Measurements from ENCODE around the gene SUCLG1. TPM values are rescaled to one million over a fixed set of nuclear protein-coding genes. Genes with fewer than 3 reads are reported as not detected.
A peak's percentile ranks its signal among the peaks of the same experiment; 100 is the strongest.

Gene SUCLG1
- total RNA-seq, 1 donor from 2014 or later: 23.2 TPM

- Histone ChIP-seq H3K36me3 (peaks cover 39 to 68% of the 10 kb centered on the region in 2 donors), H3K4me1 (no peaks in the 10 kb centered on the region), H3K27ac (no peak overlapping the region), H3K4me3 (no peak overlapping the region), H3K9me3 (no peaks in the 10 kb centered on the region), H3K27me3 (no peaks in the 10 kb centered on the region)
- intact Hi-C loops (cut with DNase I): no loop called here
- no peak for DNase-seq (ENCODE audit: low spot score in 2 of 2)
- TF ChIP-seq, protein P1, sequence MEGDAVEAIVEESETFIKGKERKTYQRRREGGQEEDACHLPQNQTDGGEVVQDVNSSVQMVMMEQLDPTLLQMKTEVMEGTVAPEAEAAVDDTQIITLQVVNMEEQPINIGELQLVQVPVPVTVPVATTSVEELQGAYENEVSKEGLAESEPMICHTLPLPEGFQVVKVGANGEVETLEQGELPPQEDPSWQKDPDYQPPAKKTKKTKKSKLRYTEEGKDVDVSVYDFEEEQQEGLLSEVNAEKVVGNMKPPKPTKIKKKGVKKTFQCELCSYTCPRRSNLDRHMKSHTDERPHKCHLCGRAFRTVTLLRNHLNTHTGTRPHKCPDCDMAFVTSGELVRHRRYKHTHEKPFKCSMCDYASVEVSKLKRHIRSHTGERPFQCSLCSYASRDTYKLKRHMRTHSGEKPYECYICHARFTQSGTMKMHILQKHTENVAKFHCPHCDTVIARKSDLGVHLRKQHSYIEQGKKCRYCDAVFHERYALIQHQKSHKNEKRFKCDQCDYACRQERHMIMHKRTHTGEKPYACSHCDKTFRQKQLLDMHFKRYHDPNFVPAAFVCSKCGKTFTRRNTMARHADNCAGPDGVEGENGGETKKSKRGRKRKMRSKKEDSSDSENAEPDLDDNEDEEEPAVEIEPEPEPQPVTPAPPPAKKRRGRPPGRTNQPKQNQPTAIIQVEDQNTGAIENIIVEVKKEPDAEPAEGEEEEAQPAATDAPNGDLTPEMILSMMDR (IDR thresholded peaks at IDR 0.05): no peak
Measured at GRCh38 chr2:84435345-84436025, 23.6 kb downstream of the SUCLG1 start.

DNA sequence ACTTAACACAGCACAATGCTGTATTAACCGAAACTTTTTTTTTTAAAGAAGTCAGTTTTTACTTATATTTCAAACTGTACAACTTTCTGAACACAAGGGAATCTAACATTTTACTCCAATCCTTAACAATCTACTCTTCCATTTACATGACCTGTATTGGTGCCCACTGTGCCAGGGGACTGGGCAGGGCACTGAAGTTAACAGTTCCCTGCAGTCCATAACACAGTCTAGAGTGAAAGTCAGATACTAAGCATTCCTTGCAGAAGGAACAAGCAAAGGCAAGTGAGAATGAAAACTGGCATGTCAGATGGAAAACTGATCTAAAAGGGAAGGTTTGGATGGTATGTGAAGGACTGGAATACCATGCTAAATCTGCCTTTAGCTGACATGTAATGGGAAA, 29.8 kb downstream of the SUCLG1 start:
- TF ChIP-seq, protein P1 (IDR thresholded peaks at IDR 0.05): no peak
- H3K36me3 ChIP-seq: peaks cover 53 to 70% of the 10 kb centered on the region in 2 donors
- no peaks in the 10 kb centered on the region for H3K4me1 ChIP-seq
- no peak overlapping the region for H3K27ac ChIP-seq
- no peak for DNase-seq (ENCODE audit: low spot score in 2 of 2)
- intact Hi-C loops (cut with DNase I): no loop called here
- H3K27me3 ChIP-seq: no peaks in the 10 kb centered on the region
- no peak overlapping the region for H3K4me3 ChIP-seq
- H3K9me3 ChIP-seq: no peaks in the 10 kb centered on the region

GRCh38 chr2:84427235-84428138, 31.6 kb downstream of the SUCLG1 start:
- Histone ChIP-seq H3K36me3 (peaks cover 61 to 68% of the 10 kb centered on the region in 2 donors), H3K4me3 (no peak overlapping the region), H3K9me3 (no peaks in the 10 kb centered on the region), H3K27me3 (no peaks in the 10 kb centered on the region), H3K27ac (no peak overlapping the region), H3K4me1 (no peaks in the 10 kb centered on the region)
- intact Hi-C loops (cut with DNase I): no loop called here
- DNase-seq (ENCODE audit: low spot score in 2 of 2): no peak
- TF ChIP-seq, protein P1 (IDR thresholded peaks at IDR 0.05): no peak

DNA sequence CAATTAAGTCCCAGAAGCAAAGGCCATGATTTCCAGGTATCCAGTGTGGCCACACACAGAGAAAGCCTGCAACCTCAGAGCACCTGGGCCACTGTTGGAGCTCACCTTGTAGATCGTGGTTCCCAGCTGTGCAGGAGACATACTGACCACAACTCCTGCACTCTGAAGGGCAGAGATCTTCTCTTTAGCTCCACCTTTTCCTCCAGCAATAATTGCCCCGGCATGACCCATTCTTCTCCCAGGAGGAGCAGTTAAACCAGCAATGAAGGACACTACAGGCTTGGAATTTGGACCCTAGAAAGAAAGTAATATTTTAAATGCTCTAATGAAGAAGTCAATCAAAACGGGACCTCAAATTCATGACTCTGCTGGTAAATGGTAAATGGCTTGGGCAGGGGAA, 33.8 kb downstream of the SUCLG1 start:
- intact Hi-C loops (cut with DNase I): no loop called here
- Histone ChIP-seq H3K4me1 (no peaks in the 10 kb centered on the region), H3K4me3 (no peak overlapping the region), H3K27me3 (no peaks in the 10 kb centered on the region), H3K36me3 (peaks cover 47 to 51% of the 10 kb centered on the region in 2 donors), H3K27ac (no peak overlapping the region), H3K9me3 (no peaks in the 10 kb centered on the region)
- TF ChIP-seq, protein P1 (IDR thresholded peaks at IDR 0.05): no peak
- no peak for DNase-seq (ENCODE audit: low spot score in 2 of 2)

GRCh38 chr2:84424152-84424551, 34.9 kb downstream of the SUCLG1 start:
- intact Hi-C loops (cut with DNase I): no loop called here
- H3K36me3 ChIP-seq: peaks cover 36 to 39% of the 10 kb centered on the region in 2 donors

More at GRCh38 chr2:84424152-84424551, 34.9 kb downstream of the SUCLG1 start:
- Histone ChIP-seq H3K4me1 (no peaks in the 10 kb centered on the region), H3K27me3 (no peaks in the 10 kb centered on the region), H3K27ac (no peak overlapping the region), H3K4me3 (no peak overlapping the region), H3K9me3 (no peaks in the 10 kb centered on the region)
- TF ChIP-seq, protein P1 (IDR thresholded peaks at IDR 0.05): peak in 1 of 3 experiments; percentile 29
- no peak for DNase-seq (ENCODE audit: low spot score in 2 of 2)

Data from ascending aorta (tissue), 2 donors.